Mesenchymal stem cell (in vitro differentiated cells and primary cell): ENCODE measurements around the gene AP2M1.

Experiments
- DNase-seq: peaks from one replicate; pipeline ENCODE4 v3.0.0-alpha.2; 2013
- H2AFZ ChIP-seq: one replicate; pipeline ENCODE4 v1.6.1; 2013; ENCODE audit warnings: low read depth, mild to moderate bottlenecking, control low read depth, inconsistent platforms, low read length, moderate library complexity
- H2AK5ac ChIP-seq: 2 replicates; pipeline ENCODE4 v1.6.1; 2013; ENCODE audit warnings: low read length, moderate library complexity, mild to moderate bottlenecking, inconsistent platforms; ENCODE audit not compliant: severe bottlenecking
- H2BK120ac ChIP-seq: one replicate; pipeline ENCODE4 v1.6.1; 2013; ENCODE audit warnings: low read depth, mild to moderate bottlenecking, inconsistent platforms, low read length, moderate library complexity
- H2BK12ac ChIP-seq, 2 experiments: one replicate each; pipeline ENCODE4 v1.6.1; 2013; ENCODE audit warnings: inconsistent platforms in 2 of 2, low read length in 2 of 2, mild to moderate bottlenecking in 2 of 2, moderate library complexity in 2 of 2, control low read depth in 1 of 2
- H2BK15ac ChIP-seq: one replicate; pipeline ENCODE4 v1.6.1; 2013; ENCODE audit warnings: mild to moderate bottlenecking, low read depth, inconsistent platforms; ENCODE audit not compliant: poor library complexity, severe bottlenecking
- H2BK5ac ChIP-seq: 2 replicates; pipeline ENCODE4 v1.6.1; 2013; ENCODE audit warnings: low read depth, mild to moderate bottlenecking, low read length, control low read depth, inconsistent platforms; ENCODE audit not compliant: poor library complexity, severe bottlenecking
- H3K14ac ChIP-seq, 2 experiments: one replicate each; pipeline ENCODE4 v1.6.1; 2013; ENCODE audit warnings: inconsistent platforms in 2 of 2, low read length in 2 of 2, control low read depth in 1 of 2, mild to moderate bottlenecking in 1 of 2, moderate library complexity in 1 of 2
- H3K18ac ChIP-seq, 2 experiments: one replicate each; pipeline ENCODE4 v1.6.1; 2013; ENCODE audit warnings: inconsistent platforms in 2 of 2, low read length in 2 of 2, control low read depth in 1 of 2, low read depth in 1 of 2, mild to moderate bottlenecking in 1 of 2
- H3K23ac ChIP-seq, 2 experiments: one replicate each; pipeline ENCODE4 v1.6.1; 2013; ENCODE audit warnings: inconsistent platforms in 2 of 2, low read length in 2 of 2, mild to moderate bottlenecking in 2 of 2, moderate library complexity in 2 of 2, control low read depth in 1 of 2
- H3K27ac ChIP-seq: 2 replicates; pipeline ENCODE4 v1.5.1; 2013; ENCODE audit warnings: mild to moderate bottlenecking, moderate library complexity, low read length, control low read depth, inconsistent platforms; ENCODE audit not compliant: poor library complexity, severe bottlenecking
- H3K27me3 ChIP-seq, 2 experiments: 2 replicates each; pipeline versions ENCODE4 v1.6.1 to v1.7.0; 2013; ENCODE audit warnings: low read length in 2 of 2, mild to moderate bottlenecking in 2 of 2, moderate library complexity in 2 of 2, control low read depth in 1 of 2, inconsistent platforms in 1 of 2; ENCODE audit not compliant: control insufficient read depth in 1 of 2, insufficient read depth in 1 of 2
- H3K36me3 ChIP-seq, 2 experiments: 2 replicates each; pipeline versions ENCODE4 v1.6.1 to v1.7.0; 2013; ENCODE audit warnings: low read length in 2 of 2, control low read depth in 1 of 2, inconsistent platforms in 1 of 2, low read depth in 1 of 2, mild to moderate bottlenecking in 1 of 2; ENCODE audit not compliant: insufficient read depth in 2 of 2, control insufficient read depth in 1 of 2
- H3K4ac ChIP-seq, 2 experiments: one replicate each; pipeline ENCODE4 v1.6.1; 2013; ENCODE audit warnings: inconsistent platforms in 2 of 2, low read length in 2 of 2, mild to moderate bottlenecking in 2 of 2, moderate library complexity in 2 of 2, control low read depth in 1 of 2, low read depth in 1 of 2
- H3K4me1 ChIP-seq: 2 replicates; pipeline ENCODE4 v1.6.1; 2013; ENCODE audit warnings: low read depth, low read length, control low read depth; ENCODE audit not compliant: control insufficient read depth, insufficient read depth
- H3K4me2 ChIP-seq: 2 replicates; pipeline ENCODE4 v1.6.1; 2013; ENCODE audit warnings: low read length, mild to moderate bottlenecking, inconsistent platforms; ENCODE audit not compliant: poor library complexity, severe bottlenecking
- H3K4me3 ChIP-seq, 2 experiments: 2 replicates each; pipeline versions ENCODE4 v1.5.1 to v1.7.0; 2013; ENCODE audit warnings: low read length in 2 of 2, mild to moderate bottlenecking in 2 of 2, control low read depth in 1 of 2, low read depth in 1 of 2; ENCODE audit not compliant: insufficient read depth in 1 of 2
- H3K79me1 ChIP-seq: replicated peaks from 2 replicates; pipeline ENCODE4 v1.6.1; 2013; ENCODE audit warnings: mild to moderate bottlenecking, control low read depth, low read length, inconsistent platforms; ENCODE audit not compliant: poor library complexity, severe bottlenecking
- H3K9ac ChIP-seq: 2 replicates; pipeline ENCODE4 v1.7.0; 2013; ENCODE audit warnings: mild to moderate bottlenecking, low read length, moderate library complexity
- H3K9me3 ChIP-seq: 2 replicates; pipeline ENCODE4 v1.7.0; 2013; ENCODE audit warnings: mild to moderate bottlenecking, low read length; ENCODE audit not compliant: control insufficient read depth
- H4K8ac ChIP-seq: one replicate; pipeline ENCODE4 v1.6.1; 2013; ENCODE audit warnings: inconsistent platforms, mild to moderate bottlenecking, low read length, moderate library complexity
- H4K91ac ChIP-seq: one replicate; pipeline ENCODE4 v1.6.1; 2013; ENCODE audit warnings: mild to moderate bottlenecking, low read length, inconsistent platforms
- WGBS: methylation state at CpG from one replicate; pipeline ENCODE4 v1.1.7; 2013; ENCODE audit warnings: mixed read lengths; 5-methylcytosine and 5-hydroxymethylcytosine counted together

The AP2M1 gene

GRCh38 chr3:184230603-184231528, 56.2 kb downstream of the AP2M1 start:
- no peak overlapping the region for H4K8ac ChIP-seq
- no peaks in the 10 kb centered on the region for H3K36me3 ChIP-seq
- H2BK12ac ChIP-seq, result no peak overlapping the region
- H3K4me3 ChIP-seq, result peak overlapping the region in 1 of 2 experiments; percentile 39
- DNase-seq, result no peak
- no peak overlapping the region for H2BK5ac ChIP-seq
- no peak overlapping the region for H2AFZ ChIP-seq
- 14% methylated on average over 64 of the region's 79 CpGs for WGBS
- no peak overlapping the region for H3K27ac ChIP-seq
- peak overlapping the region in 1 of 2 experiments; percentile 32 for H3K23ac ChIP-seq
- no peak overlapping the region for H3K9ac ChIP-seq
- H2BK15ac ChIP-seq, result no peak overlapping the region
- no peak overlapping the region for H3K14ac ChIP-seq
- no peak overlapping the region for H3K4ac ChIP-seq
- H2BK120ac ChIP-seq, result no peak overlapping the region
- H3K18ac ChIP-seq, result no peak overlapping the region
- H4K91ac ChIP-seq, result no peak overlapping the region
- H2AK5ac ChIP-seq, result no peak overlapping the region
- H3K4me1 ChIP-seq, result peaks cover 27% of the 10 kb centered on the region
- H3K4me2 ChIP-seq, result peak overlapping the region; percentile 54
- H3K79me1 ChIP-seq, result no peaks in the 10 kb centered on the region
- peaks cover 54 to 78% of the 10 kb centered on the region in 2 experiments for H3K27me3 ChIP-seq
- no peaks in the 10 kb centered on the region for H3K9me3 ChIP-seq

- no peak overlapping the region for H4K8ac ChIP-seq
- WGBS, result 82% methylated on average over 3 of the region's 3 CpGs
- no peak overlapping the region for H3K4me2 ChIP-seq
- no peak overlapping the region for H3K27ac ChIP-seq
- no peak overlapping the region for H2BK15ac ChIP-seq
- no peak overlapping the region for H3K18ac ChIP-seq
- H3K4ac ChIP-seq, result no peak overlapping the region
- no peak overlapping the region for H2AFZ ChIP-seq
- no peak overlapping the region for H3K14ac ChIP-seq
- H3K4me3 ChIP-seq, result no peak overlapping the region
- DNase-seq, result no peak
- no peaks in the 10 kb centered on the region for H3K9me3 ChIP-seq
- H2BK12ac ChIP-seq, result no peak overlapping the region
- peaks cover 57 to 78% of the 10 kb centered on the region in 2 experiments for H3K27me3 ChIP-seq
- no peak overlapping the region for H3K23ac ChIP-seq
- no peak overlapping the region for H4K91ac ChIP-seq
- H3K4me1 ChIP-seq, result peaks cover 27% of the 10 kb centered on the region
- no peak overlapping the region for H2AK5ac ChIP-seq
- H2BK120ac ChIP-seq, result no peak overlapping the region
- no peaks in the 10 kb centered on the region for H3K36me3 ChIP-seq
- H3K9ac ChIP-seq, result no peak overlapping the region
- no peak overlapping the region for H2BK5ac ChIP-seq
- no peaks in the 10 kb centered on the region for H3K79me1 ChIP-seq
Observed at GRCh38 chr3:184231671-184232070, 57.0 kb downstream of the AP2M1 start.

GRCh38 chr3:184233127-184233843, 58.6 kb downstream of the AP2M1 start:
- peaks cover 46 to 79% of the 10 kb centered on the region in 2 experiments for H3K27me3 ChIP-seq
- H3K4ac ChIP-seq, result no peak overlapping the region

More at GRCh38 chr3:184233127-184233843, 58.6 kb downstream of the AP2M1 start:
- Histone ChIP-seq H3K14ac (no peak overlapping the region), H2BK12ac (no peak overlapping the region), H3K4me1 (peaks cover 27% of the 10 kb centered on the region), H3K36me3 (no peaks in the 10 kb centered on the region), H3K4me2 (no peak overlapping the region), H3K18ac (no peak overlapping the region), H3K27ac (no peak overlapping the region), H3K4me3 (no peak overlapping the region), H2AK5ac (no peak overlapping the region), H2BK120ac (no peak overlapping the region), H2AFZ (no peak overlapping the region), H3K79me1 (no peaks in the 10 kb centered on the region), H3K23ac (no peak overlapping the region), H4K8ac (no peak overlapping the region), H4K91ac (no peak overlapping the region), H3K9me3 (no peaks in the 10 kb centered on the region), H3K9ac (no peak overlapping the region), H2BK5ac (no peak overlapping the region), H2BK15ac (no peak overlapping the region)
- WGBS, result 87% methylated on average over 21 of the region's 23 CpGs
- no peak for DNase-seq
